WTC11 (cell line): Measurements from ENCODE around the gene ZC3H12D. TPM values are rescaled to one million over a fixed set of nuclear protein-coding genes. Genes with fewer than 3 reads are reported as not detected.

ENCODE experiments used
- ATAC-seq: fragments of 200-7000 bp; cut with Tn5 transposase; 2 replicates; pipeline ENCODE4 v1.10.0; 2021; ENCODE audit warnings: mild to moderate bottlenecking, moderate library complexity
- CTCF ChIA-PET: fragments of 300-600 bp; sonication (Branson Sonifier 250); formaldehyde crosslinking; loops from one replicate; lab custom pipeline; 2021; ENCODE audit warnings: antibody characterized with exemption; lab: Charles Lee
- POLR2A ChIA-PET: fragments of 350-600 bp; sonication (Branson Sonifier 250); formaldehyde crosslinking; loops from one replicate; lab custom pipeline; 2021; ENCODE audit warnings: antibody characterized with exemption; lab: Charles Lee
- DNase-seq: peaks from one replicate; pipeline ENCODE4 v3.0.0; 2021; ENCODE audit warnings: low spot score
- H3K27ac Mint-ChIP-seq: 2 replicates; pipeline ENCODE4 v1.8.0; 2021; ENCODE audit warnings: mixed read lengths
- H3K27me3 Mint-ChIP-seq: 2 replicates; pipeline ENCODE4 v1.8.0; 2021; ENCODE audit warnings: low read depth, mild to moderate bottlenecking, moderate library complexity, mixed read lengths
- H3K36me3 Mint-ChIP-seq: 2 replicates; pipeline ENCODE4 v1.8.0; 2021; ENCODE audit warnings: mixed read lengths
- H3K4me1 Mint-ChIP-seq: 2 replicates; pipeline ENCODE4 v1.8.0; 2022; ENCODE audit warnings: mixed read lengths
- H3K4me3 Mint-ChIP-seq: 2 replicates; pipeline ENCODE4 v1.8.0; 2021; ENCODE audit warnings: mild to moderate bottlenecking, moderate library complexity, mixed read lengths
- H3K9me3 Mint-ChIP-seq: 2 replicates; pipeline ENCODE4 v1.8.0; 2021; ENCODE audit warnings: mixed read lengths
- AFF4 ChIP-seq: sonication (generic); formaldehyde crosslinking; IDR thresholded peaks from 2 replicates; pipeline ENCODE4 v1.8.1; 2023; ENCODE audit warnings: mild to moderate bottlenecking, missing genetic modification reagents, borderline replicate concordance
- CBFB ChIP-seq: sonication (generic); formaldehyde crosslinking; IDR thresholded peaks from 2 replicates; pipeline ENCODE4 v1.8.1; 2022; ENCODE audit warnings: mild to moderate bottlenecking, low read depth, missing genetic modification reagents
- CTCF ChIP-seq: fragments of 200-600 bp; IDR thresholded peaks from 2 replicates; pipeline ENCODE4 v1.8.0; 2022; ENCODE audit warnings: antibody characterized with exemption
- E2F1 ChIP-seq: sonication (generic); formaldehyde crosslinking; IDR thresholded peaks from 2 replicates; pipeline ENCODE4 v1.8.0; 2022; ENCODE audit warnings: mild to moderate bottlenecking, missing genetic modification reagents
- E2F4 ChIP-seq: sonication (generic); formaldehyde crosslinking; IDR thresholded peaks from 2 replicates; pipeline ENCODE4 v1.8.1; 2022; ENCODE audit warnings: low read depth, mild to moderate bottlenecking, moderate library complexity, missing genetic modification reagents, borderline replicate concordance
- ERG ChIP-seq: fragments of 250-450 bp; sonication (Bioruptor Pico); IDR thresholded peaks from 2 replicates; pipeline ENCODE4 v1.8.0; 2021; ENCODE audit warnings: mild to moderate bottlenecking
- FOXP1 ChIP-seq: sonication (generic); formaldehyde crosslinking; IDR thresholded peaks from 2 replicates; pipeline ENCODE4 v1.8.0; 2022; ENCODE audit warnings: missing genetic modification reagents, mild to moderate bottlenecking, moderate library complexity, borderline replicate concordance
- NR3C1 ChIP-seq: sonication (generic); formaldehyde crosslinking; conservative IDR thresholded peaks from 2 replicates; pipeline ENCODE4 v1.8.1; 2023; ENCODE audit warnings: low read depth, mild to moderate bottlenecking, missing genetic modification reagents
- SMAD3 ChIP-seq: sonication (generic); formaldehyde crosslinking; IDR thresholded peaks from 2 replicates; pipeline ENCODE4 v1.8.0; 2022; ENCODE audit warnings: missing genetic modification reagents, mild to moderate bottlenecking, borderline replicate concordance
- STAT6 ChIP-seq: sonication (generic); formaldehyde crosslinking; conservative IDR thresholded peaks from 2 replicates; pipeline ENCODE4 v1.8.1; 2023; ENCODE audit warnings: mild to moderate bottlenecking, low read depth, missing genetic modification reagents, moderate library complexity
- TEAD1 ChIP-seq: sonication (generic); formaldehyde crosslinking; IDR thresholded peaks from 2 replicates; pipeline ENCODE4 v1.8.0; 2022; ENCODE audit warnings: mild to moderate bottlenecking, missing genetic modification reagents
- ZMAT4 ChIP-seq: fragments of 250-450 bp; sonication (Bioruptor Pico); IDR thresholded peaks from 2 replicates; pipeline ENCODE4 v1.9.0; 2021; ENCODE audit warnings: mild to moderate bottlenecking
- ZNF416 ChIP-seq: fragments of 250-450 bp; sonication (Bioruptor Pico); IDR thresholded peaks from 2 replicates; pipeline ENCODE4 v1.9.0; 2021; ENCODE audit warnings: mild to moderate bottlenecking, inconsistent platforms
- ZNF423 ChIP-seq: fragments of 250-450 bp; sonication (Bioruptor Pico); IDR thresholded peaks from 2 replicates; pipeline ENCODE4 v2.1.2; 2022; ENCODE audit warnings: mild to moderate bottlenecking, moderate library complexity
- total RNA-seq: library from RNA; stranded (reverse); gene quantifications from 3 replicates; pipeline ENCODE4 v1.2.3, GENCODE V29; 2021

Gene ZC3H12D
- total RNA-seq, 1 experiment from 2014 or later: 0.13 TPM

- Mint-ChIP-seq H3K4me1 (peaks cover 2% of the 10 kb centered on the region), H3K27ac (no peak overlapping the region), H3K36me3 (no peaks in the 10 kb centered on the region), H3K27me3 (no peaks in the 10 kb centered on the region; the same call in 1 of the 2 replicates), H3K9me3 (no peaks in the 10 kb centered on the region), H3K4me3 (no peak overlapping the region)
- ChIA-PET CTCF (interaction anchor here (1.7 kb wide), 1 partner anchor 36 kb away, joined by 4 read pairs; no protein-coding TSS in a partner anchor), POLR2A (no interaction called here)
- ATAC-seq (no peak), DNase-seq (no peak)
- TF ChIP-seq E2F4 (CRISPR knock-in tag): no peak
- TF ChIP-seq CBFB (CRISPR knock-in tag): no peak
- no peak for TF ChIP-seq ZNF423 (CRISPR knock-in tag)
- no peak for TF ChIP-seq CTCF
- no peak for TF ChIP-seq FOXP1 (CRISPR knock-in tag)
- no peak for TF ChIP-seq ERG (CRISPR knock-in tag)
- no peak for TF ChIP-seq ZNF416
- no peak for TF ChIP-seq AFF4 (CRISPR knock-in tag)
- TF ChIP-seq E2F1: no peak
- TF ChIP-seq STAT6 (CRISPR knock-in tag): no peak
- TF ChIP-seq TEAD1 (CRISPR knock-in tag): no peak
- no peak for TF ChIP-seq ZMAT4 (CRISPR knock-in tag)
- TF ChIP-seq NR3C1: no peak
- TF ChIP-seq SMAD3: no peak
Measured at GRCh38 chr6:149468179-149468578, 16.6 kb downstream of the ZC3H12D start.
